ENCODE measurements around the gene GPR37L1.

Gene GPR37L1

GRCh38 chr1:202122639-202123335, at the start of gene GPR37L1:
GPR37L1 (plus strand) TSS chr1:202122917; CDS start chr1:202122964, 47 bp downstream.
- Histone ChIP-seq H3K27ac (ENCODE audit: low read depth, low read length) (no peak within 1 kb of the TSS), H3K4me1 (ENCODE audit: control insufficient read depth, insufficient read depth, low read length, unreplicated experiment) (peaks cover 3% of the 10 kb centered on the region), H3K79me2 (ENCODE audit: control insufficient read depth, insufficient read depth, low read length, unreplicated experiment) (no peaks in the 10 kb centered on the region), H3K27me3 (ENCODE audit: insufficient read depth, low read length) (peaks cover 8% of the 10 kb centered on the region), H3K36me3 (ENCODE audit: insufficient read depth, low read length) (no peaks in the 10 kb centered on the region), H2AFZ (ENCODE audit: low read length, unreplicated experiment) (no peak within 1 kb of the TSS), H3K4me3 (ENCODE audit: low read depth, low read length) (no peak within 1 kb of the TSS)

DNA sequence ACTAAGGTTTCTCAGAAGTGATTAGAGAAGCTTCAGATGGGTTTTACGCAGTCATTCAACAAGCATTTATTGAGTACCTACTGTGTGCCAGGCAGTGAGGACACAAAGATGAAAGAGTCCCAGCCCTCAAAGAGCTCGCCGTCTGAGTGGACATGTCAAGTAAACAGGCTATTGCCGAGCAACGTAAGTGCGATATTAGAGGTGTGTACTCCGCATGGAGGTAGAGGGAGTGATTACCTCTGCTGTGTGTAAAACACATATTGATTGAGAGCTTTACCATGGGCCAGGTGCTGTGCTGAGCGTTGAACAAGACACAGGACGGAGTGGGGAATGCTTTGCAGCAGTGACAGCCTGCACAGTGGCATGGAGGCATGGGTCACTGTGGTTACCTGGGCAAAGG, 49.5 kb upstream of the GPR37L1 start:
- Histone ChIP-seq H3K27me3 (ENCODE audit: insufficient read depth, low read length) (no peaks in the 10 kb centered on the region), H2AFZ (ENCODE audit: low read length, unreplicated experiment) (no peak overlapping the region), H3K79me2 (ENCODE audit: control insufficient read depth, insufficient read depth, low read length, unreplicated experiment) (no peaks in the 10 kb centered on the region), H3K27ac (ENCODE audit: low read depth, low read length) (no peak overlapping the region), H3K4me3 (ENCODE audit: low read depth, low read length) (no peak overlapping the region), H3K36me3 (ENCODE audit: insufficient read depth, low read length) (no peaks in the 10 kb centered on the region), H3K4me1 (ENCODE audit: control insufficient read depth, insufficient read depth, low read length, unreplicated experiment) (peaks cover 18% of the 10 kb centered on the region)

DNA sequence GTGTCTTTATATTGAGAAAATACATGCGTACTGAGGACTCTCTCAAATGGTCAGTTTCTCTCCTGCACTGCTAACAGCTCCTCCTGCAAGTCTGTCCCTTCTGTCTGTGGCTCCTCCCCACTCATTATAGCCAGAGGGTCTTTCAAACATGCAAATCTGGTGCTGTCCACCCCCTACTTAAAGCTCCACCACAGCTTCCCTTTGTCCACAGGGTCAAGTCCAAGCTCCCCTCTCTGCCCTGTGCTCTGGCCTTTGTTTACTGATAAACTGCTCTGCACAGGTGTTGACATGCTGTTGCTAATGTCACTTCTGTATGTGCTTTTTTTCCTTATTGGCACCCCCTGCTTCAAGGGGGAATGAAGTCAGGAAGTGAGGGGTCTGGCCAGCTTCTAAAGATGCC, 47.7 kb upstream of the GPR37L1 start:
- Histone ChIP-seq H3K4me3 (ENCODE audit: low read depth, low read length) (no peak overlapping the region), H3K36me3 (ENCODE audit: insufficient read depth, low read length) (no peaks in the 10 kb centered on the region), H3K27ac (ENCODE audit: low read depth, low read length) (no peak overlapping the region), H3K79me2 (ENCODE audit: control insufficient read depth, insufficient read depth, low read length, unreplicated experiment) (no peaks in the 10 kb centered on the region), H3K4me1 (ENCODE audit: control insufficient read depth, insufficient read depth, low read length, unreplicated experiment) (peaks cover 18% of the 10 kb centered on the region), H3K27me3 (ENCODE audit: insufficient read depth, low read length) (no peaks in the 10 kb centered on the region), H2AFZ (ENCODE audit: low read length, unreplicated experiment) (no peak overlapping the region)

- H3K4me1 ChIP-seq (ENCODE audit: control insufficient read depth, insufficient read depth, low read length, unreplicated experiment): peaks cover 18% of the 10 kb centered on the region
- no peaks in the 10 kb centered on the region for H3K79me2 ChIP-seq (ENCODE audit: control insufficient read depth, insufficient read depth, low read length, unreplicated experiment)
- H3K27me3 ChIP-seq (ENCODE audit: insufficient read depth, low read length): no peaks in the 10 kb centered on the region
- H3K4me3 ChIP-seq (ENCODE audit: low read depth, low read length): no peak overlapping the region
- no peak overlapping the region for H3K27ac ChIP-seq (ENCODE audit: low read depth, low read length)
- H2AFZ ChIP-seq (ENCODE audit: low read length, unreplicated experiment): no peak overlapping the region
- no peaks in the 10 kb centered on the region for H3K36me3 ChIP-seq (ENCODE audit: insufficient read depth, low read length)
Observed at GRCh38 chr1:202075389-202075788, 47.3 kb upstream of the GPR37L1 start.

DNA sequence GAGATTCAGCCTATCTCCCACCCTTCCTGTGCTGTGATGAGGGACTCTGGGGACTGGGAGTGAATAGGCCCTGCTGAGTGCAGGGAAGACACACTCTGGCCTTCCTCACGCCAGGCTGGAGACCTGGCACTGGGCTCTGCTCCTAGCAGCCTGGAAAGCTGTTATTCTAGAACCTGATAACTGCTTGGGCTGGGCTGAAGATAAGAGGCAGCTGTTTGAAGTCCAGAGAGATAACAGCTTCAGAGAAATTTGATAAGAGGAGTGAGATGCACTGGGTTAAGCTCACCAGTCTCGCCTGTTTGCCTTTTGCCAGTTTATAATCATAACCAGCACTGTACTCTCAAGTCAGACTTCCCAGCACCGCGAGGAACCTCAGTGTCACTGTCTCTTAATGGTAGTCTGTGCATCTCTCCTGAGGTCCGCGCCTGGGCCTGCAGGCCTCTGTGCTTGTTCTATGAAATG, 46.6 kb upstream of the GPR37L1 start:
- Histone ChIP-seq H3K36me3 (ENCODE audit: insufficient read depth, low read length) (no peaks in the 10 kb centered on the region), H3K4me1 (ENCODE audit: control insufficient read depth, insufficient read depth, low read length, unreplicated experiment) (peaks cover 18% of the 10 kb centered on the region), H3K4me3 (ENCODE audit: low read depth, low read length) (no peak overlapping the region), H2AFZ (ENCODE audit: low read length, unreplicated experiment) (no peak overlapping the region), H3K27me3 (ENCODE audit: insufficient read depth, low read length) (no peaks in the 10 kb centered on the region), H3K79me2 (ENCODE audit: control insufficient read depth, insufficient read depth, low read length, unreplicated experiment) (no peaks in the 10 kb centered on the region), H3K27ac (ENCODE audit: low read depth, low read length) (no peak overlapping the region)

GRCh38 chr1:202078241-202078640, 44.5 kb upstream of the GPR37L1 start:
- H3K4me1 ChIP-seq (ENCODE audit: control insufficient read depth, insufficient read depth, low read length, unreplicated experiment): peaks cover 18% of the 10 kb centered on the region
- no peak overlapping the region for H2AFZ ChIP-seq (ENCODE audit: low read length, unreplicated experiment)
- H3K79me2 ChIP-seq (ENCODE audit: control insufficient read depth, insufficient read depth, low read length, unreplicated experiment): no peaks in the 10 kb centered on the region
- no peak overlapping the region for H3K27ac ChIP-seq (ENCODE audit: low read depth, low read length)
- H3K4me3 ChIP-seq (ENCODE audit: low read depth, low read length): no peak overlapping the region
- no peaks in the 10 kb centered on the region for H3K36me3 ChIP-seq (ENCODE audit: insufficient read depth, low read length)
- no peaks in the 10 kb centered on the region for H3K27me3 ChIP-seq (ENCODE audit: insufficient read depth, low read length)

DNA sequence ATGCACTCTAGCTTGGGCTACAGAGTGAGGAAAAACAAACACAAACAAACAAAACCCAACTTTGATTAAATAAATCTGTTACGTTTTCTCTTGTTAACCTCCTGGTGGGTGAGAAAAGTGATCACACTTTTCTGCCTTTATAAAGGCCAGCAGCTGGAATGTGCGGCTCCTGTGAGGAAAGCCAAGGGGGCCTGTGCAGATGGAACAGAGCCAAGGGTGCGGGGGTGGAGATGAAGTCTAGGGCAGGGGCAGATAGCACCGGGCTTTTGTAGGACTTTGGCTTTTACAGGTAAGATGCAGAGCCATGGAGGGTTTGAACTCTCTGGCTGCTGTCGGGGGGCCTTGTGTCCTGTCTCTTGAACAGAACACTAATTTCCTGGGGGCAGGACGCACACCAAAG, 40.7 kb upstream of the GPR37L1 start:
- Histone ChIP-seq H2AFZ (ENCODE audit: low read length, unreplicated experiment) (no peak overlapping the region), H3K36me3 (ENCODE audit: insufficient read depth, low read length) (no peaks in the 10 kb centered on the region), H3K4me1 (ENCODE audit: control insufficient read depth, insufficient read depth, low read length, unreplicated experiment) (peaks cover 7% of the 10 kb centered on the region), H3K79me2 (ENCODE audit: control insufficient read depth, insufficient read depth, low read length, unreplicated experiment) (no peaks in the 10 kb centered on the region), H3K4me3 (ENCODE audit: low read depth, low read length) (no peak overlapping the region), H3K27me3 (ENCODE audit: insufficient read depth, low read length) (no peaks in the 10 kb centered on the region), H3K27ac (ENCODE audit: low read depth, low read length) (no peak overlapping the region)

DNA sequence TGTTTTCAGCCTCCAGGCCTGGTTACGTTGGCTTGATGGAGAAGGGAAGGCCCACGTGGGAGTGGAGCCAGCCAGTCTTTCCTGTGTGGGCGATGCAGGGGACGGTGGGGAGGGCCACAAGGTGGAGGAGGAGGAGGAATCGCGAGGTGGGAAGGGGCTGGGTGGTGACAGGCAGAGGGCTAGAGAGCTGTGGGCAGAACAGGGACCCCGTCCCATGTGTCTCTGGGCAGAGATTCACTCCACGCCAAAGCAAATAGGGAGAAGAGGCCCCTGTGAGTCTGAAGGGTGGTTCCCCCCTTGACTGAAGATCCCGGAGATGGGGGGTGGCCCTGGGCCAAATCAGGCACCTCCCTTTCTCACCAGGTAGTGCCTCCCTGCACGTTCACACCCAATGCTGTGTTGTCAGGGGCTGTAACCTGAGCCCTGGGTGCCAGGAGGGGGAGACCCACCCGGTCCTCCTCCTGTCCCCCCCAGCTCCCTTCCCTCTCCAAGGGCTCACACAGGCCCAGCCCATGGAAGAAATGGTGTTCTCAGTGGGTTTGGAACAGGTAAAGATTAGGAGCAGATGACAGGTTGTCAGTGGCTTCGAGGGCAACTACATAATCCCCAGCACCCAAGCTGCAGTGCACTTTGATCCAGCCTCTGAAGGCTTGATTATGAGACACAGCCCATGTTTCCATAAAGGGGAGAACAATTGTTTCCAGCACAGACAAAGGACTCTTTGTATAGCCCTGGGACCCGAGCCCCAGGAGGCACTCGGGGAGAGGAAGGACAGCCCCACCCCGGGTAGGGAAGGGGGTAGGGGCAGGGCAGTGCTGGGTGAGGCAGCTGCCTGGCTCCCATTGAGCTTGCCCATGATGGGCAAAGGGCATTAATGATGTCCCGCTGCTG, 37.7 kb upstream of the GPR37L1 start:
- H3K36me3 ChIP-seq (ENCODE audit: insufficient read depth, low read length): no peaks in the 10 kb centered on the region
- H3K4me1 ChIP-seq (ENCODE audit: control insufficient read depth, insufficient read depth, low read length, unreplicated experiment): no peaks in the 10 kb centered on the region
- H3K27me3 ChIP-seq (ENCODE audit: insufficient read depth, low read length): no peaks in the 10 kb centered on the region
- H3K4me3 ChIP-seq (ENCODE audit: low read depth, low read length): no peak overlapping the region
- H2AFZ ChIP-seq (ENCODE audit: low read length, unreplicated experiment): no peak overlapping the region
- H3K79me2 ChIP-seq (ENCODE audit: control insufficient read depth, insufficient read depth, low read length, unreplicated experiment): no peaks in the 10 kb centered on the region
- no peak overlapping the region for H3K27ac ChIP-seq (ENCODE audit: low read depth, low read length)

- H3K4me3 ChIP-seq (ENCODE audit: low read depth, low read length): no peak overlapping the region
Observed at GRCh38 chr1:202085682-202086373, 36.9 kb upstream of the GPR37L1 start.

DNA sequence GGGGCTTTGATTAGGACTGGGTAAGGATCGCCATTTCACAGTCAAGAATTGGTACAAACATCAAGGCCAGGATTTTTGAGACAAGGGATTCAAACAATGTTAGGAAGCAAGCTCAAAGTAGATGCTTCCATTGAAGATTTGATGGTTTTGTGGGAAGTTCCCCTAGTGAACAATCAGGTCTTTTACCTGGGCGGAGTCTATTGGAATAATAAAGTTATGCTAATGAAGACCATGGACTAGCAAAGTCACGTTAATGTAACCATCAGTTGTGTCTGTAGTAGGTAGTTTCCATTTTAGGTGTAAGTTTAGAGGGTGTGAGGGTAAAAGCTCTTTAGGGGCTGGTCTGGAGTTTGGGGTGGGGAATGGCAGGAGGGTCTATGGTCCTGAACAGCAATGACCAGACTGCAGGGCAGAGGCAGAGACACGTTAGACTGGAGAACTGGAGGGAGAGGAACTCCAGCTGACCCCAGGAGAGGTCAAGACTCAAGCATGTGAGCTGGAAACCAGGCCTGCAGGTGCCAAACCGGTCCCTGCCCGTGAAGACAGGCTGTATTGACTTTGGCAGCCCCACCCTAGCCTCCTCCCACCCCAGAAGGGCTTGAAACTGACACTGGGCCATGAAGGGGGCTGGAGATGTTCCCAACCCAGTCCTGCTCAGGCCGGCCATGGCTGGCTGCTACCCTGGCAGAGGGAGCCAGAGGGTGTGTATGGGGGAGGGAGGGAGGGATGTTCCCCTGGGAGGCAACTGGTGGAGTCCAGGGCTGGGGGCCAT, 36.0 kb upstream of the GPR37L1 start:
- Histone ChIP-seq H3K4me1 (ENCODE audit: control insufficient read depth, insufficient read depth, low read length, unreplicated experiment) (no peaks in the 10 kb centered on the region), H3K79me2 (ENCODE audit: control insufficient read depth, insufficient read depth, low read length, unreplicated experiment) (no peaks in the 10 kb centered on the region), H3K4me3 (ENCODE audit: low read depth, low read length) (no peak overlapping the region), H2AFZ (ENCODE audit: low read length, unreplicated experiment) (no peak overlapping the region), H3K36me3 (ENCODE audit: insufficient read depth, low read length) (no peaks in the 10 kb centered on the region), H3K27me3 (ENCODE audit: insufficient read depth, low read length) (no peaks in the 10 kb centered on the region), H3K27ac (ENCODE audit: low read depth, low read length) (no peak overlapping the region)

More at GRCh38 chr1:202085682-202086373, 36.9 kb upstream of the GPR37L1 start:
- H3K27me3 ChIP-seq (ENCODE audit: insufficient read depth, low read length): no peaks in the 10 kb centered on the region
- no peaks in the 10 kb centered on the region for H3K79me2 ChIP-seq (ENCODE audit: control insufficient read depth, insufficient read depth, low read length, unreplicated experiment)
- no peaks in the 10 kb centered on the region for H3K4me1 ChIP-seq (ENCODE audit: control insufficient read depth, insufficient read depth, low read length, unreplicated experiment)
- H2AFZ ChIP-seq (ENCODE audit: low read length, unreplicated experiment): no peak overlapping the region
- no peak overlapping the region for H3K27ac ChIP-seq (ENCODE audit: low read depth, low read length)
- H3K36me3 ChIP-seq (ENCODE audit: insufficient read depth, low read length): no peaks in the 10 kb centered on the region

Data from ACC112 (cell line).